NCI-H524 treated with DMSO at 0.1 percent for 48 hours (cell line): ENCODE results near the gene LNX1.

Experiments
- DNase-seq: peaks from one replicate; lab custom pipeline; 2025; lab: John Stamatoyannopoulos, UW

Gene LNX1

GRCh38 chr4:53571936-53572599 is 19.2 kb downstream of the LNX1 start:
- DNase-seq: no peak

- DNase-seq: no peak
Measured at GRCh38 chr4:53563824-53564223, 27.5 kb downstream of the LNX1 start.

- no peak for DNase-seq
Measured at GRCh38 chr4:53562409-53562808, 28.9 kb downstream of the LNX1 start.

- no peak for DNase-seq
Measured at GRCh38 chr4:53559021-53559620, 32.2 kb downstream of the LNX1 start.

GRCh38 chr4:53558065-53558801 is 33.1 kb downstream of the LNX1 start:
- no peak for DNase-seq

- DNase-seq: no peak
Measured at GRCh38 chr4:53557669-53558064, 33.6 kb downstream of the LNX1 start.

- DNase-seq: no peak
Measured at GRCh38 chr4:53556651-53557050, 34.6 kb downstream of the LNX1 start.

- no peak for DNase-seq
Measured at GRCh38 chr4:53553486-53554210, 37.6 kb downstream of the LNX1 start.

- DNase-seq: no peak
Measured at GRCh38 chr4:53552711-53553110, 38.6 kb downstream of the LNX1 start.

- DNase-seq: no peak
Measured at GRCh38 chr4:53551958-53552357, 39.3 kb downstream of the LNX1 start.

GRCh38 chr4:53551281-53551864 is 39.9 kb downstream of the LNX1 start:
- DNase-seq: no peak

GRCh38 chr4:53548662-53549061 is 42.6 kb downstream of the LNX1 start:
- DNase-seq: no peak

- no peak for DNase-seq
Measured at GRCh38 chr4:53547983-53548382, 43.3 kb downstream of the LNX1 start.

GRCh38 chr4:53545942-53546581 is 45.2 kb downstream of the LNX1 start:
- DNase-seq: no peak

- no peak for DNase-seq
Measured at GRCh38 chr4:53545273-53545672, 46.0 kb downstream of the LNX1 start.

- DNase-seq: no peak
Measured at GRCh38 chr4:53543561-53543960, 47.7 kb downstream of the LNX1 start.

- DNase-seq: no peak
Measured at GRCh38 chr4:53541577-53542206, 49.6 kb downstream of the LNX1 start.

GRCh38 chr4:53538756-53539155 is 52.5 kb downstream of the LNX1 start:
- DNase-seq: no peak

- DNase-seq: no peak
Measured at GRCh38 chr4:53537606-53538005, 53.7 kb downstream of the LNX1 start.

GRCh38 chr4:53536328-53536727 is 55.0 kb downstream of the LNX1 start:
- DNase-seq: no peak

- DNase-seq: no peak
Measured at GRCh38 chr4:53535567-53535966, 55.7 kb downstream of the LNX1 start.
